Measurements from ENCODE around the gene TSPAN2.

The TSPAN2 gene

DNA sequence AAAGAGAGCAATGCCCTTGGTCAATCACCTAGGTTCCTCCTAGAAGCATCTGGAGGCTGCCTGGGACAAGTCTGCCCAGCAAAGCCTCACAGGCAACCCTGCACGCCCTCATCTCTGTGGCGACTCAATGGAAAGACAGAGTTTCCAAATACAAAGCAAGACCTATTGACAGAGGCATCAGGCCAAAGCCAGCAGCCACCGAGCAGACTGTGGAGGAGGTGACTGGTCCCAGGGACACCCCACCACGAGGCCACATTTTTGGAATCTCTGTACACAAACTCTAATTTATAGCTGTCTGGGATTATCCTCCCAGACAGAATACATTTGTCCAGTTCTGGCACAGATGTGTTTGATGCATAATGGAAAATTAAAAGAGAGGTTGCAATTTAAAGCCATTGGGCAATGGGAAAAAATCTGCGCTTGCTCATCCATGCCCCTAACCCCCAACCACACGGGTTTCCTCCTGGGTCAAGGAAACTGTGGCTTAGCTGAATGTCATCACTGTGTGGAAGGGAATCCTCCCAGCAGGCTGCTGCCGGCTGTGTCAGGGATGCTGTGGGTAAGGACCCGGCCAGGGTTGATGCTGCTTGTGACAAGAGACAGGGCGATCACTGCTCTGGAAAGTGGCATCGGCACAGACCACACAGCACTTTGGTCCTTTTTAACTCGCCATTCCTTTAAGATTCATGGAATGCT, 14.3 kb downstream of the TSPAN2 start:
- DNase-seq (ENCODE audit: low read depth, low spot score): no peak

DNA sequence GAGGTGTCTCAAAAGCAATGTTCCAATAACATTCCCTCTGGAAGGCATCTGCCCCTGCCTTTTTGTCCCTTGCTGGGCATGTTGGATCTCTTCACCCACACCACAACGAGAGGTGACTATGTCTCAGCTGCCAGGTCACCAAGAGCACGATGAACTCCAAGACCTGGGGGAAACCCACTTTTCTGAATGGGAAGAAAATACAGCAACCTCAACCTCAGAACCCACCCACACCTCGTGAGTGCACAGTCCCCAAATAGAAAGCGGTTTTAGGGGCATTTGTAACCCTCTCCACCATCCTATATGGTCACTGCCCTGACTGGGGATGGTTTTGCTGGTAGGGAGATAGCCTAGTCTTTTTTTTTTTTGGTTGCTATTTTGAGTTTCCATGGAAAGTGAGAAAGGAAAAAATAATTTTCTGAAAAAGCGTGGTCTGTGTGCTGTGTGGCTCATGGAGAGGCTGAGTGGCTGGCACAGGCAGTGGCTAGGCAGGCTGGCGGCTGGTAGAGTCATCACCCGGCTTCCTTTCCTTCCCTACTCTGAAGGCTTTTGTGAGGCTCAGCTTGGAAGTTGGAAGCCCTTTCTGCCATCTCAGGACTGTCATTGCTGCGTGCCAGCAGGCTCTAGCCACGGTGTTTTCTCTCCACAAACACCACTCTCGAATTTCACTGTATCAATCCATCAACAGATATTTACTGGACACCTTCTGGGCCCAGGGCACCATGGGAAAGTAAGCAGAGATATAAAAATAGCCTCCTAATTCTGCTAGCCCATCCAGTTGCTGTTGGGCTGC, 15.8 kb downstream of the TSPAN2 start:
- DNase-seq (ENCODE audit: low read depth, low spot score): no peak

GRCh38 chr1:115071012-115071664, 18.2 kb downstream of the TSPAN2 start:
- DNase-seq (ENCODE audit: low read depth, low spot score): no peak

- DNase-seq (ENCODE audit: low read depth, low spot score): no peak
Observed at GRCh38 chr1:115069659-115070308, 19.5 kb downstream of the TSPAN2 start.

DNA sequence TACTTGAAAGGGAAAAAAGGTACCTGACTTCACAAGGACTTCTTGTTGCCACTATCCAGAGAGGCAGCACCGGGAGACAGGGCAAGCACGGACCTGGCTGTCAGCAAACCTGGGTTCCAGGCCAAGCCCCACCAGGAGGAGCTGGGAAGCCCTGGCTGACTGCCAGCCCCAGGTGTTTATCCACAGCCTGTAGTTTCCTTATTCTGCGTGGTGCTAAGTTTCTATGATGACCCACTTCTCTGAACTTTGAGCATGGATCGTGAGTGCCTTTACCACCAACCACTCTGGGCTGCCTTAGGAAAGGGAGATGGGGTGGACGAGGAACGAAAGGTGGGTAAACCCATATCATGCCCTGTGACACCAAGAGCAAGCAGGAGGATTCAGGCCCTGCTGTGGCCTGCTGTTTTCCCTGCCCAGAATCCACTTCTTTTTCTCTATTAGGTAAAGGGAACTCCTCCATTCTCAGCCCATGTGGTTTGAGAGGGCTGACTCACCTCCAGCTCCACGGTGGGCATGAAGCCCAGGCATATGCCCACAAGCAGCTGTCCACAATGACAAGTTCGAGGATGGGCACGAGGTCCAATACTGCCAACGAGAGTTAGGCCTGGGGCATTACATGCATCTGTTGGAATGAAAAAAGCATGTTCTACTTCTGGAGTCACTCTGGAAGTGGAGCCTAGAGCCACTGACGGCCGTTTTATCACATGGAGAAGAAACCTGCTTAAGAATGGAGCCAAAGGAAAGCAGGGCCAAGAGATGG, 20.3 kb downstream of the TSPAN2 start:
- DNase-seq (ENCODE audit: low read depth, low spot score): no peak

GRCh38 chr1:115067161-115067859, 22.0 kb downstream of the TSPAN2 start:
- no peak for DNase-seq (ENCODE audit: low read depth, low spot score)

GRCh38 chr1:115065021-115065420, 24.3 kb downstream of the TSPAN2 start:
- DNase-seq (ENCODE audit: low read depth, low spot score): no peak

DNA sequence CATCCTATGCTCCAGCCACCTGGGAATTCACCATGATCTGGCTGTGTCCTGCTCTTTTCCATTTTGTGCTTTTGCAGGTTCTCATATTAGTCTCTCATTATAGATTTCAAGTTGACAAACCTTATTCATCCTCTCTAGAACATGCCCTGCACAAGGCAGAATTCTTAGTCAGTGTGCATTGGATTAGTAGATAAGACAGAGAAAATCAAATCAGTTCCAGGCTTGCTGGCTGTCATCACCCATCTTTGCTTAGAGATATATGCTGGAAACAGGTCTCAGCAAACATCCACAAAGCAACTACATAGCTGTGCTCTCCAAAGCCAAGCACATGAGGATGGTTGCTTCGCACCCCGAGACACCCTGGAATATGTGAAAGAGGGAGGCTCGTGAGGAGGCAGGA, 24.8 kb downstream of the TSPAN2 start:
- DNase-seq (ENCODE audit: low read depth, low spot score): no peak

DNA sequence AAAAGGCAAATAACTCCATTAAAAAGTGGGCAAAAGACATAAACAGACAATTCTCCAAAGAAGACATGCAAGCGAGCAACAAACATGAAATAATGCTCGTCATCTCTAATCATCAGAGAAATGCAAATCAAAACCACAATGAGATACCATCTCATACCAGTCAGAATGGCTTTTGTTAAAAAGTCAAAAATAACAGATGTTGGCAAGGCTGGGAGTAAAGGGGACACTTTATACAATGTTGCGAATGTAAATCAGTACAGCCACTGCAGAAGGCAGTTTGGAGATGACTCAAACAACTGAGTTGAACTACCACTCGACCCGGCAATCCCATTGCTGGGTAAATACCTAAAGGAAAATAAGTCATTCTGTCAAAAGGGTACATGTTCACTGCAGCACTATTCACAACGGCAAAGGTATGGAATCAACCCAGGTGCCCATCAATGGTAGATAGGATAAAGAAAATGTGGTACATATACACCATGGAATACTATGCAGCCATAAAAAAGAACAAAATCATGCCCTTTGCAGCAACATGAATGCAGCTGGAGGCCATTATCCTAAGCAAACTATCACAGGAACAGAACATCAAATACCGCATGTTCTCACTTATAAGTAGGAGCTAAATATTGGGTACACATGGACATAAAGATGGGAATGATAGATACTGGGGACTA, 25.9 kb downstream of the TSPAN2 start:
- DNase-seq (ENCODE audit: low read depth, low spot score): no peak

- no peak for DNase-seq (ENCODE audit: low read depth, low spot score)
Observed at GRCh38 chr1:115062542-115063004, 26.7 kb downstream of the TSPAN2 start.

DNA sequence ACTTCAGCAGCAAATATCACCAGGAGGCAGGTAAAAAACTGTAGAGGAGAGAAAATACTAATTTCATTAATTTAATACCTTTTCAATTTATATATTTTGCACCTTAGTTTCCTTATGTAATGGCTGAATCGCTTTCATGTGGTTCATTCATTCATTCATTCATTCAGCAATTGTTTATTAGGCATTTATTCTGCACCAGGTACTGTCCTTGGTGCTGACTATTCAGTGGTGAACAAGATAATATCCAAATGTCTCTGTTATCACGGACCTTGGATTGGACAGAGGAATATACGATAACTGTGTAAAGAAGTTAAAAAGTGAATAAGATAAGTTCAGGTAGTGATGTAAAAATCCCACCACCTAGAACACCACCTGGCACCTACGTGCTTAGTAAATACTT, 28.8 kb downstream of the TSPAN2 start:
- DNase-seq (ENCODE audit: low read depth, low spot score): no peak

DNA sequence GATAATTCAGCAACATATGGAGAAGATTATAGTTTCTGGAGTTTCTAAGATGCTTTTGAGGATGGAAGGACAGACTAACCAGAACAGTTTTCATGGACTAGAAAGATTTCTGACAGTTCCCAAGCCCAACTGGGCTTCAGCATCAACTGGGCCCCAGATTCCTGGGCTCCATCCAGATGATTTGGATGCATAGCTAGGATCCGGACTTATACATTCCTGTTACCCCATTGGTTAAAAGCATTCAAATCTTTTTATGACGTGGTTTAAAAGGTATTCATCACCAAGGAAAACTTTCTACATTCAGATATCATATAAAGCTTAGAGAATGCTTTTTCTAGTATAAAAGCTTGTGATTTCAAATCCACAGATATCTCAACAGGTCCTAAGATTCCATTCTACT, 30.0 kb downstream of the TSPAN2 start:
- DNase-seq (ENCODE audit: low read depth, low spot score): no peak

GRCh38 chr1:115057661-115058254, 31.5 kb downstream of the TSPAN2 start:
- no peak for DNase-seq (ENCODE audit: low read depth, low spot score)

DNA sequence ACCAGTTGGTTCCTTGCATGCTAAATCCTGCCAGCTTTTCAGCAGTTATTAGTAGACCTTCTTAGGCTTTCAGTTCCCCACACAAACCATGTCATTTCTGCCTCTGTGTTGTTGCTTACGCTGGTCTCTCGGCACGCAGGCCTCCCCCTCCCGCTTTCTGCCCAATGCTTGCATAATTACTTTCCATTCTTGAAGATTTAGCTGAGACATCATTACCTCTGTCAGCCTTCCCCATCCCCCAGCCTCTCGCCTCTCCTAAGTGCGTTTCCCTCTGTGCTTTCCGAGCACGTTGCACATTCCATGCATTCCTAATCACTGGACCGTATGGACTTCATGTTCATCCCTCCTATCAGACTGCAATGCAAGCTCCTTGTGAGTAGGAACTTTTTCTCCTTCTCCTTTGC, 32.9 kb downstream of the TSPAN2 start:
- no peak for DNase-seq (ENCODE audit: low read depth, low spot score)

DNA sequence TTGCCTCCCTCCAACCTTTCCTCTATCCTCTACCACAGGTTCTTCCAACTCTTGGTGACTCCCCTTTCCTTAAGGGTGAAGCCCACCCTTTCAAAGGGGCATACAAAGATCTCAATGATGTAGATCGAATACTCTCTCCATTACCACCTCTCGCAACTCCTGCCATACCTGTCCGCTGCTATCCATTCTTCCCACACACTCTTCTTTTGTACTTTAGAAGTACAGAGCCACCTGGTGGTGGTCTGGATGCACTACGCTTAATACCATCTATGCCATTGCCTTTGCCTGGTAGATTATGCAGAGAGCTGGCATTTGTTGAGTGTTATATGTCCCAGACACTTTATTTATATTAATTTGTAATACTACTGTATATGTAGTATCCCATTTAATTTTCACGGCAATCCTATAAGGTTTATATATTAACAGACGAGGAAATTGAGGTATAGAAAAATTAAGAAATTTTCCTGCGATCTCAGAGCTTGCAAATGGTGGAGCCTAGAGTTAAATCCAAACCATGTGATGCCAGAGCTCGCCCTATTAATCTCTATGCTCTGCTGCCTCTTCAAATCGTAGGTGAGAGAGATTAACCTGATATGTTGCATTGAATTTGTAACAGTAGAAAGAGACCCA, 36.7 kb downstream of the TSPAN2 start:
- DNase-seq (ENCODE audit: low read depth, low spot score): no peak

DNA sequence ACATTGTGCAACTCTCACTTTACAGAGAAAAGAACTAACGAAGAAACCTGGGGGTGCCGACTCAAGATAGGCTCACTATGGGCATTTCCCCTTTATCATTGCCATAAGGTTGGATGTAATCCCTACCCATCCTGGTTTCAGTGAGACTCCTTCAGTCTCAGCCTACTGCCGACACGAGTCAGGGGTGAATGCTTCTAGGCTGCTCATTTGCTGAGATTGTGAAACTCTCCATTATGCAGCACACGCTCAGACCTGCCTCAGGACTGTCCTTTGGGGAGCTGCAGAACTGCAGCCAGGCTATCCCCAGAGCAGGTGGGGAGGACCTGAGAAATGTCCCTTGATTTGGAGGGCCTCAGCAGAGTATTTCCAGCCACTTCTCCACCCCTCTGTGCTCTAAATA, 37.5 kb downstream of the TSPAN2 start:
- no peak for DNase-seq (ENCODE audit: low read depth, low spot score)

- no peak for DNase-seq (ENCODE audit: low read depth, low spot score)
Observed at GRCh38 chr1:115046751-115047150, 42.6 kb downstream of the TSPAN2 start.

DNA sequence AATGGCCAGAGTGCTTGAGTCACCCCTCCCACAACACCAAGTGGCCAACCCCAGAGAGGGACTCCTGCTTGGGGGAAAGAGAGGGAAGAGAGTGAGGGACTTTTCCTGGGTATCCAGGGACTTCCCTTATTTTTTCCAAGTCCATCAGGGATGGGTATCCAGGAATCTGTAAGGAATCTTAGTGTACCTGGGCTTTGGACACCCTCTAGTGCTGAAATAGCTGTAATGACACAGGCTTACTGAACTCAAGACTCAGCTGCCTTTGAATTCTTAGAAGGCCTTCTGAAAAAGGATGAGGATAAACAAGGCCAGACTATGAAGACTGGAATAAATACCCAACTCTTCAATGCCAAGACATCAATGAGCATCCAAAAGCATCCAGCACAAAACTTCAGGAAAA, 47.6 kb downstream of the TSPAN2 start:
- DNase-seq (ENCODE audit: low read depth, low spot score): no peak

DNA sequence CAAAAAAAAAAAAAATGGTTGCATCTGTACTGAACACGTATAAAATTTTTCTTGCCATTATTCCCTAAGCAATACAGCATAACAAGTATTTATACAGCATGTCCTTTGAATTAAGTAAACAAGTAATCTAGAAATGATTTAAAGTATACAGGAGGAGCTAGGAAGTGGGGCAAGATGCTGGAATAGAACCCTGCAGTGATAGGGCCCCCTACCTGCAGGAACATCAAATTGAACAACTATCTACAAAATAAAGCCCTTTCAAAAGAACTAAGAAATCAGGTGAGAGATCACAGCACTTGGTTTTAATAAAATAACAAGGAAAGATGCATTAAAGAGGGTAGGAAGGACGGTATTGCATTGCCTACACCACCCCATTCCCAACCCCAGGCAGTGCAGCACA, 48.8 kb downstream of the TSPAN2 start:
- no peak for DNase-seq (ENCODE audit: low read depth, low spot score)
